Muscle layer of duodenum (tissue), 2 donors: ENCODE data around the gene HDAC5.

Source experiments
- H3K27ac ChIP-seq: one replicate; pipeline ENCODE4 v1.7.0; 2013; ENCODE audit warnings: mild to moderate bottlenecking, low read length
- H3K27me3 ChIP-seq: one replicate; pipeline ENCODE4 v1.7.0; 2013; ENCODE audit warnings: low read depth, mild to moderate bottlenecking, control low read depth, low read length
- H3K36me3 ChIP-seq, 2 donors: one replicate each; pipeline ENCODE4 v1.7.0; 2013; ENCODE audit warnings: low read length in 2 of 2, control low read depth in 1 of 2, mild to moderate bottlenecking in 1 of 2; ENCODE audit not compliant: insufficient read depth in 2 of 2, control insufficient read depth in 1 of 2
- H3K4me1 ChIP-seq, 2 donors: one replicate each; pipeline ENCODE4 v1.7.0; 2013; ENCODE audit warnings: low read length in 2 of 2, mild to moderate bottlenecking in 2 of 2, control low read depth in 1 of 2, moderate library complexity in 1 of 2; ENCODE audit not compliant: insufficient read depth in 2 of 2, control insufficient read depth in 1 of 2
- H3K4me3 ChIP-seq, 2 donors: one replicate each; pipeline ENCODE4 v1.7.0; 2013; ENCODE audit warnings: low read length in 2 of 2, low read depth in 1 of 2, mild to moderate bottlenecking in 1 of 2
- H3K9me3 ChIP-seq, 2 donors: one replicate each; pipeline ENCODE4 v1.7.0; 2013; ENCODE audit warnings: low read length in 2 of 2, control low read depth in 1 of 2, mild to moderate bottlenecking in 1 of 2; ENCODE audit not compliant: control insufficient read depth in 1 of 2
- donor health status: healthy.

HDAC5 gene

GRCh38 chr17:44082256-44082927, 41.0 kb downstream of the HDAC5 start:
- H3K36me3 ChIP-seq = peaks cover 20 to 77% of the 10 kb centered on the region in 2 donors
- H3K27ac ChIP-seq = no peak overlapping the region
- no peaks in the 10 kb centered on the region for H3K27me3 ChIP-seq
- H3K9me3 ChIP-seq = no peaks in the 10 kb centered on the region
- H3K4me1 ChIP-seq = peaks cover 0 to 12% of the 10 kb centered on the region in 2 donors
- H3K4me3 ChIP-seq = no peak overlapping the region

GRCh38 chr17:44081681-44082080, 41.8 kb downstream of the HDAC5 start:
- H3K36me3 ChIP-seq = peaks cover 20 to 83% of the 10 kb centered on the region in 2 donors
- no peak overlapping the region for H3K27ac ChIP-seq
- H3K9me3 ChIP-seq = no peaks in the 10 kb centered on the region
- H3K4me1 ChIP-seq = peaks cover 0 to 11% of the 10 kb centered on the region in 2 donors
- no peaks in the 10 kb centered on the region for H3K27me3 ChIP-seq
- H3K4me3 ChIP-seq = no peak overlapping the region

GRCh38 chr17:44079877-44080821, 43.3 kb downstream of the HDAC5 start:
- H3K27ac ChIP-seq = no peak overlapping the region
- H3K27me3 ChIP-seq = no peaks in the 10 kb centered on the region
- no peak overlapping the region for H3K4me3 ChIP-seq
- H3K9me3 ChIP-seq = no peaks in the 10 kb centered on the region
- H3K4me1 ChIP-seq = peaks cover 0 to 5% of the 10 kb centered on the region in 2 donors
- H3K36me3 ChIP-seq = peaks cover 34 to 91% of the 10 kb centered on the region in 2 donors

GRCh38 chr17:44078412-44078811, 45.0 kb downstream of the HDAC5 start:
- H3K27me3 ChIP-seq = no peaks in the 10 kb centered on the region
- H3K9me3 ChIP-seq = no peaks in the 10 kb centered on the region
- H3K4me3 ChIP-seq = no peak overlapping the region
- no peak overlapping the region for H3K27ac ChIP-seq
- H3K4me1 ChIP-seq = peaks cover 0 to 5% of the 10 kb centered on the region in 2 donors
- peaks cover 32 to 88% of the 10 kb centered on the region in 2 donors for H3K36me3 ChIP-seq

- Histone ChIP-seq H3K36me3 (peaks cover 28 to 80% of the 10 kb centered on the region in 2 donors), H3K9me3 (no peaks in the 10 kb centered on the region), H3K4me3 (no peak overlapping the region), H3K4me1 (peaks cover 0 to 5% of the 10 kb centered on the region in 2 donors), H3K27ac (no peak overlapping the region), H3K27me3 (no peaks in the 10 kb centered on the region)
Measured at GRCh38 chr17:44077595-44077909, 45.9 kb downstream of the HDAC5 start.

- H3K4me1 ChIP-seq = peaks cover 1 to 7% of the 10 kb centered on the region in 2 donors
- peaks cover 28 to 74% of the 10 kb centered on the region in 2 donors for H3K36me3 ChIP-seq
- H3K4me3 ChIP-seq = no peak overlapping the region
- H3K27me3 ChIP-seq = no peaks in the 10 kb centered on the region
- H3K9me3 ChIP-seq = no peaks in the 10 kb centered on the region
- H3K27ac ChIP-seq = no peak overlapping the region
Measured at GRCh38 chr17:44076716-44077594, 46.5 kb downstream of the HDAC5 start.

- H3K27me3 ChIP-seq = no peaks in the 10 kb centered on the region
- no peak overlapping the region for H3K4me3 ChIP-seq
- H3K36me3 ChIP-seq = peaks cover 28 to 68% of the 10 kb centered on the region in 2 donors
- no peaks in the 10 kb centered on the region for H3K9me3 ChIP-seq
- no peak overlapping the region for H3K27ac ChIP-seq
- H3K4me1 ChIP-seq = peaks cover 7 to 18% of the 10 kb centered on the region in 2 donors
Measured at GRCh38 chr17:44075598-44076293, 47.7 kb downstream of the HDAC5 start.

- Histone ChIP-seq H3K4me3 (no peak overlapping the region), H3K9me3 (no peaks in the 10 kb centered on the region), H3K27ac (no peak overlapping the region), H3K27me3 (no peaks in the 10 kb centered on the region), H3K4me1 (peaks cover 10 to 21% of the 10 kb centered on the region in 2 donors), H3K36me3 (peaks cover 24 to 60% of the 10 kb centered on the region in 2 donors)
Measured at GRCh38 chr17:44074911-44075285, 48.5 kb downstream of the HDAC5 start.

GRCh38 chr17:44074231-44074910, 49.1 kb downstream of the HDAC5 start:
- Histone ChIP-seq H3K4me3 (no peak overlapping the region), H3K9me3 (no peaks in the 10 kb centered on the region), H3K27me3 (no peaks in the 10 kb centered on the region), H3K36me3 (peaks cover 21 to 56% of the 10 kb centered on the region in 2 donors), H3K4me1 (peaks cover 11 to 22% of the 10 kb centered on the region in 2 donors), H3K27ac (no peak overlapping the region)

GRCh38 chr17:44071772-44072171, 51.7 kb downstream of the HDAC5 start:
- Histone ChIP-seq H3K27ac (peak overlapping the region; percentile 91), H3K36me3 (peaks cover 14 to 33% of the 10 kb centered on the region in 2 donors), H3K9me3 (no peaks in the 10 kb centered on the region), H3K4me3 (peak overlapping the region; percentile 64 to 80), H3K27me3 (no peaks in the 10 kb centered on the region), H3K4me1 (peaks cover 11 to 24% of the 10 kb centered on the region in 2 donors)
